Measurements from ENCODE around the gene KCNJ15. TPM values are rescaled to one million over a fixed set of nuclear protein-coding genes. Genes with fewer than 3 reads are reported as not detected.

Gene KCNJ15
- total and polyA plus RNA-seq, 2 of the 4 experiments (the other 2 are of a cell fraction): under 0.01 to 0.07 TPM

GRCh38 chr21:38315122-38315521 lies 58.3 kb downstream of the KCNJ15 start:
- Histone ChIP-seq H3K9me3 (ENCODE audit: control insufficient read depth, insufficient read depth, low read length) (no peaks in the 10 kb centered on the region), H2BK5ac (ENCODE audit: low read depth, low read length, poor library complexity, severe bottlenecking) (no peak overlapping the region), H3K36me3 (ENCODE audit: control insufficient read depth, insufficient read depth, low read length) (no peaks in the 10 kb centered on the region), H2BK120ac (ENCODE audit: low read depth, low read length) (no peak overlapping the region), H2AK5ac (ENCODE audit: low read depth, low read length) (no peak overlapping the region), H3K4me1 (ENCODE audit: control insufficient read depth, insufficient read depth, low read length) (no peaks in the 10 kb centered on the region; the same call in 1 of the 2 replicates), H3K4me2 (ENCODE audit: low read depth, low read length) (no peak overlapping the region), H4K8ac (ENCODE audit: low read depth in 2 of 2, low read length in 2 of 2) (no peak overlapping the region), H2BK15ac (ENCODE audit: low read depth, low read length) (no peak overlapping the region), H4K5ac (ENCODE audit: low read depth, low read length) (no peak overlapping the region), H4K20me1 (ENCODE audit: insufficient read depth, low read length) (no peaks in the 10 kb centered on the region), H3K18ac (ENCODE audit: low read depth, low read length) (no peak overlapping the region), H3K23ac (ENCODE audit: low read depth, low read length) (no peak overlapping the region), H3K79me1 (ENCODE audit: low read depth in 1 of 2, low read length in 2 of 2) (no peaks in the 10 kb centered on the region), H3K56ac (ENCODE audit: extremely low read depth, insufficient read depth, low read length) (no peak overlapping the region), H2AFZ (replicated peaks; ENCODE audit: low read length, poor library complexity) (no peak overlapping the region), H3K14ac (replicated peaks; ENCODE audit: low read depth, low read length) (no peak overlapping the region), H3K4me3 (ENCODE audit: insufficient read depth, low read depth, low read length) (no peak overlapping the region), H3K27me3 (ENCODE audit: control insufficient read depth, insufficient read depth, low read length) (peaks cover 2% of the 10 kb centered on the region; the same call in 1 of the 2 replicates), H2AK9ac (replicated peaks; ENCODE audit: low read depth, low read length, poor library complexity) (no peak overlapping the region), H3K9me1 (ENCODE audit: insufficient read depth, low read length) (no peaks in the 10 kb centered on the region), H2BK20ac (ENCODE audit: low read depth, low read length) (peak overlapping the region; percentile 53; the same call in 1 of the 2 replicates), H3K4ac (ENCODE audit: low read depth, low read length) (no peak overlapping the region), H3K9ac (ENCODE audit: low read depth, low read length) (no peak overlapping the region), H4K91ac (ENCODE audit: insufficient read depth, low read depth, low read length) (no peak overlapping the region), H3K27ac (ENCODE audit: insufficient read depth, low read length) (no peak overlapping the region)
- no TSS peak for BruUV-seq (replicated peaks)
- ChIA-PET POLR2A (ENCODE audit: unreplicated experiment) (no interaction called here), CTCF (interaction anchor here (0.5 kb wide), 1 partner anchor 1116 kb away, joined by 3 read pairs; no protein-coding TSS in a partner anchor)
- in situ Hi-C loops (cut with MboI; ENCODE audit: low sequenced_read_pairs): no loop called here
- no CpG with 5 or more reads among the region's 2 CpGs for WGBS, 2 experiments (ENCODE audit: extremely low coverage in 2 of 2, insufficient read length in 1 of 2)
- DNase-seq (no peak), ATAC-seq (ENCODE audit: low read depth) (no peak)
- no peak for TF ChIP-seq SMC3 (IDR thresholded peaks at IDR 0.05; ENCODE audit: low read depth, low read length)
- TF ChIP-seq CHD1 (IDR thresholded peaks at IDR 0.05; ENCODE audit: low read depth, low read length): no peak
- intact Hi-C loops (cut with micrococcal nuclease): no loop called here
- dilution Hi-C loops (cut with HindIII; ENCODE audit: low sequenced_read_pairs, unreplicated experiment): no loop called here

Measured in IMR-90 (cell line).